HL-60/S4 treated with retinoic acid at 250 ng/mL for 4 days and 3 days (cell line): ENCODE results near the gene CLCF1.

Source experiments
- in situ Hi-C: fragments of 300-500 bp; cut with MboI; formaldehyde crosslinking; loops from 2 replicates; pipeline ENCODE4 v1.7.0; 2022; ENCODE audit warnings: low sequenced_read_pairs

CLCF1 gene

GRCh38 chr11:67364783-67365722 lies 8.3 kb downstream of the CLCF1 start:
- in situ Hi-C loops: no loop called here

- in situ Hi-C loops: no loop called here
Observed at GRCh38 chr11:67364169-67364568, 9.2 kb downstream of the CLCF1 start.

- in situ Hi-C loops: no loop called here
Observed at GRCh38 chr11:67357831-67358670, 15.3 kb downstream of the CLCF1 start.

- in situ Hi-C loops: no loop called here
Observed at GRCh38 chr11:67356864-67357561, 16.4 kb downstream of the CLCF1 start.

GRCh38 chr11:67356387-67356863 lies 17.0 kb downstream of the CLCF1 start:
- in situ Hi-C loops: no loop called here

- in situ Hi-C loops: no loop called here
Observed at GRCh38 chr11:67355794-67356386, 17.5 kb downstream of the CLCF1 start.

- in situ Hi-C loops: no loop called here
Observed at GRCh38 chr11:67355023-67355793, 18.2 kb downstream of the CLCF1 start.

- in situ Hi-C loops: no loop called here
Observed at GRCh38 chr11:67354075-67355022, 19.0 kb downstream of the CLCF1 start.

GRCh38 chr11:67353317-67354074 lies 19.9 kb downstream of the CLCF1 start, which contains the start of gene POLD4:
TSS of gene POLD4 (minus strand) at chr11:67353546. CDS start at chr11:67353399, 147 bp downstream.
- in situ Hi-C loops: no loop called here

- in situ Hi-C loops: no loop called here
Observed at GRCh38 chr11:67352546-67353316, 20.7 kb downstream of the CLCF1 start.

GRCh38 chr11:67351275-67352005 lies 22.0 kb downstream of the CLCF1 start:
- in situ Hi-C loops: no loop called here

GRCh38 chr11:67349928-67350465 lies 23.4 kb downstream of the CLCF1 start:
- in situ Hi-C loops: no loop called here

- in situ Hi-C loops: no loop called here
Observed at GRCh38 chr11:67349457-67349856, 23.9 kb downstream of the CLCF1 start.

- in situ Hi-C loops: no loop called here
Observed at GRCh38 chr11:67349036-67349435, 24.4 kb downstream of the CLCF1 start.

GRCh38 chr11:67347964-67348749 lies 25.2 kb downstream of the CLCF1 start:
- in situ Hi-C loops: no loop called here
